ENCODE measurements around the gene FNBP1.

GRCh38 chr9:129895376-129896268 lies 147.4 kb downstream of the FNBP1 start:
- TF ChIP-seq POLR2A (IDR thresholded peaks at IDR 0.05) (no peak), CTCF (IDR thresholded peaks at IDR 0.05) (no peak)

All from vagina (tissue), 2 donors.